K562 (cell line): ENCODE measurements around the gene RPL14. TPM values are rescaled to one million over a fixed set of nuclear protein-coding genes. Genes with fewer than 3 reads are reported as not detected.

ENCODE experiments used
- BRF1 ChIP-seq: IDR thresholded peaks from 3 replicates; pipeline ENCODE4 v1.6.1; 2011; ENCODE audit warnings: borderline replicate concordance, mild to moderate bottlenecking; ENCODE audit not compliant: insufficient read length; ENCODE audit errors: extremely low read depth
- NR2C2 ChIP-seq, 2 experiments: fragments of 200-800 bp in 1 of 2; sonication (Bioruptor generic) in 1 of 2; sonication (generic) in 1 of 2; formaldehyde crosslinking in 1 of 2; IDR thresholded peaks; 2 replicates each; pipeline versions ENCODE4 v1.6.1 to v1.8.0; 2016 to 2022; ENCODE audit warnings: mild to moderate bottlenecking in 1 of 2, missing compliant biosample characterization in 1 of 2, missing genetic modification characterization in 1 of 2, missing genetic modification reagents in 1 of 2
- POLR2AphosphoS5 ChIP-seq: IDR thresholded peaks from 2 replicates; pipeline ENCODE4 v1.6.1; 2011; ENCODE audit warnings: mild to moderate bottlenecking, low read depth, low read length, moderate library complexity; ENCODE audit not compliant: control insufficient read depth, insufficient read depth
- PPARD ChIP-seq: fragments of 250-450 bp; sonication (Bioruptor Pico); IDR thresholded peaks from 2 replicates; pipeline ENCODE4 v1.8.0; 2022; ENCODE audit warnings: inconsistent platforms, mild to moderate bottlenecking, moderate library complexity
- ZNF140 ChIP-seq: fragments of 250-450 bp; sonication (Bioruptor Pico); IDR thresholded peaks from 2 replicates; pipeline ENCODE4 v1.8.0; 2021; ENCODE audit warnings: moderate library complexity, mild to moderate bottlenecking, inconsistent platforms
- ZNF586 ChIP-seq: fragments of 450-650 bp; formaldehyde crosslinking; conservative IDR thresholded peaks from 2 replicates; pipeline ENCODE4 v1.4.0; 2020; ENCODE audit warnings: mild to moderate bottlenecking, moderate library complexity
- polyA plus RNA-seq, 8 experiments: library from polyadenylated mRNA; depleted of rRNA in 4 of 8; stranded (reverse) in 5 of 8; unstranded in 3 of 8; fragments of >200 nt; fragmentation: Nextera tagmentation in 2 of 8; fragmentation: Illumina TruSeq in 1 of 8; extraction: Ambion mirVana in 2 of 8; extraction: Trizol in 1 of 8; gene quantifications; 2 replicates each; pipeline versions ENCODE4 v1.2.1 to v1.2.3, GENCODE V29; 2011 to 2014; ENCODE audit warnings: inconsistent platforms in 1 of 8, missing spikeins in 1 of 8
- total RNA-seq, 7 experiments: library from RNA; depleted of rRNA in 6 of 7; stranded (reverse); fragments of >200 nt in 6 of 7; fragmentation: Illumina TruSeq in 2 of 7; extraction: Trizol in 2 of 7; gene quantifications; 2 replicates each; pipeline versions ENCODE4 v1.2.1 to v1.2.3, GENCODE V29; 2011 to 2021; ENCODE audit warnings: low replicate concordance in 1 of 7
- TF ChIP-seq, protein P1 (sequence below), 2 experiments: fragments of 450-650 bp; conservative IDR thresholded peaks; 2 replicates each; pipeline ENCODE4 v1.6.1; 2017; ENCODE audit warnings: mild to moderate bottlenecking in 2 of 2, moderate library complexity in 2 of 2
- TF ChIP-seq, protein P2 (sequence below): fragments of 200-800 bp; sonication (Bioruptor generic); IDR thresholded peaks from 2 replicates; pipeline ENCODE4 v1.6.1; 2017; ENCODE audit warnings: missing genetic modification characterization, missing compliant biosample characterization

Gene RPL14
- total and polyA plus RNA-seq, 9 of the 15 experiments (the other 6 are each of a cell fraction or from before 2014, with no cell fraction given) = 851 to 4,649 (median 2,133) TPM

DNA sequence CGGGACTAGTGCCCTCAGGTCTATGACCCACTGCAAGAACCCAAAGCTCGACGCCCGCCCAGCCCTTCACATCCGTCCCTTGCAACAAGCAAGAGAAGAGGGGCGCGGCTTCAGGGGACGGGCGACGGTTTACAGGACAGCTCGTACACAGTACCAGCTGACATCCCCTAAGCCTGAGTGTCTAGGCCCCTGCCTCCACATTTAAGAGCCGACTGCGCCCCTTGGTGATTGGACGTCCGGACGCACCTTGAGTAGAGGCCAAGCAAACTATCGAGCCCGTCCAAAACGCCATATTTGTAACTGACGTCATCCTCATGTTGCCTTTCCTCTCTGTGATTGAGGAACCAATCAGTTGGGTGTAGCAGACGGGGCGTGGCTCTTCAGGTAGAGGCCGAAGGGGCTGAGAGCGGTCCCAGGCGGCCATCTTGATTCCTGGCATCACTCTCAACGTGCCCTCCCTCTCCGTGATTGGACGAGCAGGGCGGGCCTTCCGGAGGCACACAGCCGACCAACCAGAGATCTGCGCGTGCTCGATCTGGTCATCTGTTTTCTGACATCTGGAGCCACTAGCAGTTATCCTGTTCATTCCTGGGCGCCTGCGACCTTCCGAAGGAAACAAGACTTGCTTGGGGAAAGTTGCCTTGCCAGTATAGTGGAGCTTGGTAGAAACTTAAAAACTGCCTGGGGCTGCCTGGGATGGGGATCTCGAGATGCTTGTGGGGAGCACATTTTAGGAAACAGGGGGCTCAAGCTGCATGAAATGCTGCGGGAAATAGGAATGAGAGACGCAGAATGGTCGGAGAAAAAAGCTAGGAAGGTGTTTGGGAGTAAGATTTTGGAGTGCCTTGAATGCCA, 4.0 kb upstream of the RPL14 start (continued):
- peak; percentile 80 for TF ChIP-seq NR2C2 (CRISPR knock-in tag; IDR thresholded peaks at IDR 0.05)
- peak; percentile 92 for TF ChIP-seq NR2C2 (tag; IDR thresholded peaks at IDR 0.05)
- TF ChIP-seq BRF1 = no peak
- TF ChIP-seq POLR2AphosphoS5 = peak; percentile 77
- TF ChIP-seq, protein P1, sequence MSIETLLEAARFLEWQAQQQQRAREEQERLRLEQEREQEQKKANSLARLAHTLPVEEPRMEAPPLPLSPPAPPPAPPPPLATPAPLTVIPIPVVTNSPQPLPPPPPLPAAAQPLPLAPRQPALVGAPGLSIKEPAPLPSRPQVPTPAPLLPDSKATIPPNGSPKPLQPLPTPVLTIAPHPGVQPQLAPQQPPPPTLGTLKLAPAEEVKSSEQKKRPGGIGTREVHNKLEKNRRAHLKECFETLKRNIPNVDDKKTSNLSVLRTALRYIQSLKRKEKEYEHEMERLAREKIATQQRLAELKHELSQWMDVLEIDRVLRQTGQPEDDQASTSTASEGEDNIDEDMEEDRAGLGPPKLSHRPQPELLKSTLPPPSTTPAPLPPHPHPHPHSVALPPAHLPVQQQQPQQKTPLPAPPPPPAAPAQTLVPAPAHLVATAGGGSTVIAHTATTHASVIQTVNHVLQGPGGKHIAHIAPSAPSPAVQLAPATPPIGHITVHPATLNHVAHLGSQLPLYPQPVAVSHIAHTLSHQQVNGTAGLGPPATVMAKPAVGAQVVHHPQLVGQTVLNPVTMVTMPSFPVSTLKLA (conservative IDR thresholded peaks at IDR 0.05) = peak; percentile 92 to 95
- TF ChIP-seq ZNF140 (CRISPR knock-in tag) = no peak
- TF ChIP-seq ZNF586 = no peak
- no peak for TF ChIP-seq PPARD (CRISPR knock-in tag)
- TF ChIP-seq, protein P2, sequence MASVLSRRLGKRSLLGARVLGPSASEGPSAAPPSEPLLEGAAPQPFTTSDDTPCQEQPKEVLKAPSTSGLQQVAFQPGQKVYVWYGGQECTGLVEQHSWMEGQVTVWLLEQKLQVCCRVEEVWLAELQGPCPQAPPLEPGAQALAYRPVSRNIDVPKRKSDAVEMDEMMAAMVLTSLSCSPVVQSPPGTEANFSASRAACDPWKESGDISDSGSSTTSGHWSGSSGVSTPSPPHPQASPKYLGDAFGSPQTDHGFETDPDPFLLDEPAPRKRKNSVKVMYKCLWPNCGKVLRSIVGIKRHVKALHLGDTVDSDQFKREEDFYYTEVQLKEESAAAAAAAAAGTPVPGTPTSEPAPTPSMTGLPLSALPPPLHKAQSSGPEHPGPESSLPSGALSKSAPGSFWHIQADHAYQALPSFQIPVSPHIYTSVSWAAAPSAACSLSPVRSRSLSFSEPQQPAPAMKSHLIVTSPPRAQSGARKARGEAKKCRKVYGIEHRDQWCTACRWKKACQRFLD = peak; percentile 81
